Skin epidermis (tissue), 12 donors: Measurements from ENCODE around the gene RP2.

Experiments used
- H3K27ac ChIP-seq, 21 experiments: fragments of 200-600 bp; sonication (generic) in 11 of 21; one replicate each; pipeline ENCODE4 v1.5.0; 2020; ENCODE audit warnings: mild to moderate bottlenecking in 3 of 21, inconsistent platforms in 2 of 21, moderate library complexity in 2 of 21
- H3K4me3 ChIP-seq, 7 experiments: fragments of 200-600 bp; sonication (generic) in 2 of 7; one replicate each; pipeline ENCODE4 v1.5.0; 2020; ENCODE audit warnings: inconsistent platforms in 2 of 7, mild to moderate bottlenecking in 2 of 7, moderate library complexity in 1 of 7

Gene RP2

GRCh38 chrX:46912603-46913491 lies 76.0 kb downstream of the RP2 start:
- Histone ChIP-seq H3K27ac (peak overlapping the region in 14 of 21 experiments; percentile 3 to 76 (median 56)), H3K4me3 (peak overlapping the region; percentile 52 to 73 (median 56))

DNA sequence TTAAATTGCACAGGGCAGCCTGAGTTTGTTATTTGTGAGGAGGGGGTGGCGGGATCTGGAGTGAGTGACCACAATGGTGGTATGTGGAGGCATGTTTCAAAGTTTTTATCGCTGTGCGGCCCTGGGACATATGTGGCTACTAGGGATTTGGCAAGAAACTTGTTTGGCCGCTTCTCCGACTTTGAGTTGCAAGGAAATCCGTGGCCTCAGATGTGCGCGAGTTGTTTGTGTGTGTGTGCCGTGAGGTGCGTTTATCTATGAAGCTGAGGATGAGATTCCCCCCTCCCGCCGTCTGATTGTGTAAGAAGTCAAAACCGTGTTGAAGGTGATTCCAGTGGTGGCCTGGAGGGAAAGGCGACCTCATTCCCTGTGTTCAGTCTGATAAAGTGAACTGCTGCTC lies 76.8 kb downstream of the RP2 start:
- Histone ChIP-seq H3K4me3 (peak overlapping the region; percentile 52 to 73 (median 56)), H3K27ac (no peak overlapping the region)

DNA sequence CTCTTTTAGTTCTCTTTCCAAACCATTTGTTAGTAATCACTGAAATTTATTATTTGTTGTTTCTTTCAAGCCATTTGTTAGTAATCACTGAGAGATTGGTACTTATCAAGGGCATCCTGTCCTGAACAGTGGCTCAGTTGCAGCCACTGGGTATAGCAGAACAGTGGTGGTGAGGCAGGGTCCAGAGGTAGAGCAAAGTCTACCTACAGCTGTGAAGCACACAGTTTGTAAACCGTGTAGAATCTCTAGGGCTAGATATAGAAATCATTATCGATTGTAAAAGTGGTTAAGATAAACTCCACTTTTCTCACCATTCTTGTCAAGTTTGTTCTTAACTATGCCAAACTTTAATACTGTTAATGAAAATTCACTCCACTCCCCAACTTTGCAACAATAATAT lies 79.4 kb downstream of the RP2 start:
- Histone ChIP-seq H3K27ac (no peak overlapping the region), H3K4me3 (no peak overlapping the region)

DNA sequence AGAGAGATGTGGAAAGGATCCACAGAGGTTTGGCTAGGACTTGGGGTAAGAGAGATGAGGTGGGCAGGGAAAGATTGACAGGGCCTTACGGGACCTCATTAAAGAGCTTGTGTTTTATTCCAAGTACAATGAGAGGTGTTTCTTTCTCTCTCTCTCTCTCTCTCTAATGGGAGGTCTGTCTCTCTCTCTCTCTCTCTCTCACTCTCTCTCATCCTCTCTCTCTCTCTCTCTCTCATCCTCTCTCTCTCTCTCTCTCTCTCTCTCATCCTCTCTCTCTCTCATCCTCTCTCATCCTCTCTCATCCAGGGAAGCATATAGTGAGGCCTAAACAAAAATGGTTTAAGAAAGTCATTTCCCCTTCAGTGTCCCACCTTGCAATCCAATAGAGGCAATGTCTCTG lies 80.8 kb downstream of the RP2 start:
- no peak overlapping the region for H3K4me3 ChIP-seq
- H3K27ac ChIP-seq = no peak overlapping the region

DNA sequence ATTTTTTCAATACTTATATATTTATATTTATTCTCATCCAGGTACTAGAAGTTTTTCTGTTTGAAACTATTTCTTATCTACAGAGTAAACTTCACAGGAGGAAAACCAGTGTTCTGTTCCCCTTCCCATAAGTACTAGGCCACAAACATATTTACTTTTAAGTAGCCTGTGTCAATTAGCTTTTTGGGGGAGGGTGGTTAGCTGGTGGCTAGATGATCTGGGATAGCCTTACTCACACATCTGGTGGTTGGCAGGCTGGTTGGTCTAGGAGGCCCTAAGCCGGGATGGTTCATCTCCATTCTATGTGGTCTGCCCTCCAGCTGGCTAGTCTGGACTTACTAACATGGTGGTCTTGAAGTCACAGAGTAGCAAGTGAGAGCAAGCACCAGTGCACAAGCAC lies 81.6 kb downstream of the RP2 start:
- Histone ChIP-seq H3K4me3 (no peak overlapping the region), H3K27ac (no peak overlapping the region)

DNA sequence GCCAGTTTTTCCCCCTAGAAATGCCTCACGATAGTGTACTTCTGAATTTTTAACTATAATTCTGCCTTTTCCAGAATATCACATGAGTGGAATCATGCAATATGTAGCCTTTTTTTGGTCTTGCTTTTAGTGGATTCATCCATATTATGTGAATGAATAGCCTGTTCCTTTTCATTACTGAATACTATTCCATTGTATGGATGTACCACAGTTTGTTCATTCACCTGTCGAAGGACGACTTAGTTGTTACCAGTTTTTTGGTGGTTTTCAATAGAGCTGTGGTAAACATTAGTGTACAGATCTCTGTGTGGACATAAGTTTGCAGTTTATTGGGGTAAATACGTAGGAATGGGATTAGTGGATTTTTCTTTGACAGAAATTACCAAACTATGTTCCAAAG lies 83.4 kb downstream of the RP2 start:
- no peak overlapping the region for H3K27ac ChIP-seq
- H3K4me3 ChIP-seq = no peak overlapping the region

DNA sequence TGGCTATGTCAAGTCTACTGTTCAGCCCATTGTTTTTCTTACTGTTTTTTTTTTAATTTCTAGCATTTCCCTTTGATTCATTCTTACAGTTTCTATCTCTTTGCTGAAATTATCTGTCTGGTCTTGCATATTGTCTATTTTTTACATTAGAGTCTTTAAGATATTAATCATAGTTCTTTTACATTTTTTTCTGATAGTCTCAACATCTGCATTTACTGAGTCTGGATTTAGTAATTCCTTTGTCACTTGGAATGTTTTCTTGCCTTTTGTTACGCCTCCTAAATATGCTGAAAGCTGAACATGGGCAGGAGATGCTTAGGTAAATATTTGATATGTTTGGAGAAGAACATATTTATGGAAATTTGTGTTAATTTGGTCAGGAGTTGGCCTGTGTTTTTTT lies 85.8 kb downstream of the RP2 start:
- H3K4me3 ChIP-seq = no peak overlapping the region
- no peak overlapping the region for H3K27ac ChIP-seq

DNA sequence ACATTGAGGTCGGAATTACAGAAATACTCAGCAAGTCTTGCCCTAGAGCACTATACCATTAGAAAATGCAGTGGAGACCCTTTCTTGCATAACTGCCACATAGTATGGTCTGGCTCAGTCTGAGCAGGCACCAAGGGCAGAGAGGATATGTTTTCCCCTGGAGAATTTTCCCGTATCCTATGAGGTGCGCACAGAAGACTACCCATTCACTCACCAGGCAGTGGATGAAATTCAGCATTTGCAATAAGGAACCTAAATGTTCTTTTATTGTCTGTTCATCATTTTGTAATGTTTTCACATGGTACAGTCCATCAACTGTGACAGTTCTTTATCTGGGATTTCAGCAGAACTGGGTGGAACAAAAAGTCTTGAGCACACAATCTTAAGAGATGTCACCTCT lies 90.9 kb downstream of the RP2 start:
- no peak overlapping the region for H3K4me3 ChIP-seq
- H3K27ac ChIP-seq = no peak overlapping the region

DNA sequence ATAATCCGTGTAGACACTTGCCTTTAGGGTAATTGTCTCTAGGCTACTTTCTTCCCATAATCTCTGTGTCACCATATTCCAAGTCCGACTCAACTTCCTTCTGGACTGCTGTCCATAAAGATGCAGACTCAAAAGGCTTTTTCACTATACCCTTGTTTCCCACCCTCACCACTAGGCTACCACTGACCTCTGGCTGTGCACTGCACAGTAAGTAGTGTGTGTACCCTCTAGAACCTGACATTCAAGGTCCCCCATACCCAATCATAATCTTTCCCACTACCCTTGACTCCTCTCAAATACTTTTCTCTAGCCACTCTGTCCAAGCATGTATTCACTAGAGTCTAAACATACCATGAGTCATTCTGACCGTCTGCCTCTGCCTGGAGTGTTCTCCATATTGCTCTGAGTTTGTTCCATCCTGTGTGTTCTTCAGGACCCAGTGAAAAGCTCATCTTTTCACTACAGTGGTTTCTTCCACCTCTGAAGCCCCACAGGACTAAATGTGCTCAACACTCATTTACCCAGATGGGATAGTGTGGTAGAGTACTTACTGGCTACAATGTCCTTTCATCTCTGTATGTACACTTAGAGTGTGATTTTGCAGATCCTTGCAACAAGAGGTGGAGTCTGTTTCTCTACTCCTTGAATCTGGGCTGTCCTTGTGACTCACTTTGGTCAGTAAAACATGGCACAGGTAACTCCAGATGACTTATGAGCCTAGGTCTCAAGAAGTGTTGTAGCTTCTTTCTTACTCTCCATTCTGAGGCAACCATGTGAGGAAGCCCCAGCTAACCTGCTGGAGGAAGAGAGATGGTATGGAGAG lies 92.8 kb downstream of the RP2 start:
- Histone ChIP-seq H3K27ac (no peak overlapping the region), H3K4me3 (no peak overlapping the region)
